ENCODE data around the gene MAML3.

GRCh38 chr4:140154572-140154891, 548 bp upstream of the MAML3 start:
- TF ChIP-seq CTCF (IDR thresholded peaks at IDR 0.05) (no peak), EP300 (IDR thresholded peaks at IDR 0.05) (no peak), POLR2AphosphoS5 (IDR thresholded peaks at IDR 0.05) (no peak), POLR2A (IDR thresholded peaks at IDR 0.05) (no peak)

Data from suprapubic skin (tissue), 4 donors.